GM19467 (cell line): Measurements from ENCODE around the gene IL1R1.
"Not testable (repeated sequence)": the region's sequence is repeated elsewhere in the genome, so short reads cannot be mapped to it uniquely, and the experiment has no call there.

Experiments used
- ATAC-seq: cut with Tn5 transposase; IDR thresholded peaks from one replicate; pipeline ENCODE4 v1.9.1; 2021; ENCODE audit warnings: mild to moderate bottlenecking, moderate library complexity; ENCODE audit not compliant: unreplicated experiment

Gene IL1R1

DNA sequence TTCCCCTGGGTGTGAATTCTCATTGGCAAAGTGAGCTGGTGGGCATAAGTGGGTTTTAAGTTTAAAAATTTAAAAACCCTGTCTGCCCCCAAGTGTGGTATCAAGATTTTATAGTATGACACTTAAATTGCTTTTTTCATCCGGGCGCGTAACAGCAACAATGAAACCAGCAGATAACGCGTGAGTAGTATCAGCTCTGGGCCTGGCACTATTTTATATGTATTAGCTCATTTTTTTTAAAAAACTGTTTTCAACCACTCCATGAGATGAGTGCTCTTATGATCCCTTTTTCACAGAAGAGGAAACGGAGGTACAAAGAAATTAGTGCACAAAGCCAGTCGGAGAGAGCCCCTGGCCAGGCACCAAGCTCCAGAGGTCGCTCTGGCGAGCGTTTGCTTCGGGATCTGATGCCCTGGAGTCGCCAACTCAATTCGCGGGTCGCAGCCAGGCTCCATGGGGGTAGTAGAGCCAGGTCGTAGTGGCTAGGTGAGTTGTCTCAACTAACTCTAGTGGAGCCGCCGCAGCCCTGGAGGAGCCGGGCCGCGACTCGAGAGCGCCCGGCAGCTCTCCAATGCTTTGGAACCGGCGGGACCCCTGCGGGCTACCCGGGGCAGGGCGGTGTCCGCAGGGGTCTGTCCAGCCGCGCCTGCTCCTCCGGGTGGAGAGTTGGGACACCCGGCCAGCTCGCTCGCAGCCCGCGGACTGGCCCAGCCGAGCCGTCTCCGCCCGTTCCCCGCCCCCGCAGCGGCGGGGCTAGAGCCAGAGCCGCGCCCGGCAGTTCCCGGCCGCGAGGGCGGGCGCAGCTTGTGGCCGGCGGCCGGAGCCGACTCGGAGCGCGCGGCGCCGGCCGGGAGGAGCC, at the start of gene IL1R1:
Gene IL1R1, plus strand, starts transcription at position 777 of the 859 bp plus-strand sequence. CDS start 14,979 bp downstream, outside the sequence.
- no peak for ATAC-seq

DNA sequence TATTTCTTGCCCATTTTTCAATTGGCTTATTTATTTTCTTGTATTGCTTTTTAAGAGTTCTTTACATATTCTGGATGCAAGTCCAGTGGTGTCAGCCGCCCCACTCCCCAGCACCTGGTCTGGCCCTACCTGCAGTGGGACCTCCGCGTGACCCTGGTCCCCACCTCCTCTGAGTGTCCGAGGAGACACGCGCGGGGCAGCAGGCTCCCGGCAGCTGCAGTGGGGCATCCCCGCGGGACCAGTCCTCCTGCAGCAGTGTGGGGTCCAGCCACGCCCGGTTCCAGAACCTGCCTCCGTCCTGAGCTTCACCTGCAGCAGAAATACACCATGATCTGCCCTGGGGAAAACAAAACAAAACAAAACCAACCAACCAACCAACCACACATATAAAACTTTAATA, 48.9 kb upstream of the IL1R1 start:
- no peak for ATAC-seq

DNA sequence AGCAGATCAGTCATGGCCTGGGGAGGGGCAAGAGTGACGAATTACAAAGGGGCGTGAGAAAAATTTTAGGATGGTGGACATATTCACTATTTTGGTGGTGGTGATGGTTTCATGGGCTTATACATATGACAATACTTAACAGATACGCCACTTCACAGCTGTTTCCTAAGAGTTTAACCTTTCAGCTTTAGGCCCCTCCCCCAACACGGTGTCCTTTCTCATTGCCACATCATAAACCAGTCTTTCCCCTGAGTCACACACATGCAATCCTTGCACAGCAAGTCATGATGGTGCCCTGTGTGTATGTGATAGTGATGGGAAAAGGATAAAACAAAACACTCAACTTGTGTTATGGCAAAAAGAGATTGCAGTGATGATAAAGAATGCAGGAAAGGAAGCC, 47.6 kb upstream of the IL1R1 start:
- ATAC-seq, result no peak

- no peak for ATAC-seq
These were observed 46.4 kb upstream of the IL1R1 start for GRCh38 chr2:102096103-102096502.

GRCh38 chr2:102098756-102099155, 43.8 kb upstream of the IL1R1 start:
- no peak for ATAC-seq

- ATAC-seq, result no peak
These were observed 42.8 kb upstream of the IL1R1 start for GRCh38 chr2:102099536-102100298.

GRCh38 chr2:102100371-102101096, 42.0 kb upstream of the IL1R1 start:
- ATAC-seq, result no peak

DNA sequence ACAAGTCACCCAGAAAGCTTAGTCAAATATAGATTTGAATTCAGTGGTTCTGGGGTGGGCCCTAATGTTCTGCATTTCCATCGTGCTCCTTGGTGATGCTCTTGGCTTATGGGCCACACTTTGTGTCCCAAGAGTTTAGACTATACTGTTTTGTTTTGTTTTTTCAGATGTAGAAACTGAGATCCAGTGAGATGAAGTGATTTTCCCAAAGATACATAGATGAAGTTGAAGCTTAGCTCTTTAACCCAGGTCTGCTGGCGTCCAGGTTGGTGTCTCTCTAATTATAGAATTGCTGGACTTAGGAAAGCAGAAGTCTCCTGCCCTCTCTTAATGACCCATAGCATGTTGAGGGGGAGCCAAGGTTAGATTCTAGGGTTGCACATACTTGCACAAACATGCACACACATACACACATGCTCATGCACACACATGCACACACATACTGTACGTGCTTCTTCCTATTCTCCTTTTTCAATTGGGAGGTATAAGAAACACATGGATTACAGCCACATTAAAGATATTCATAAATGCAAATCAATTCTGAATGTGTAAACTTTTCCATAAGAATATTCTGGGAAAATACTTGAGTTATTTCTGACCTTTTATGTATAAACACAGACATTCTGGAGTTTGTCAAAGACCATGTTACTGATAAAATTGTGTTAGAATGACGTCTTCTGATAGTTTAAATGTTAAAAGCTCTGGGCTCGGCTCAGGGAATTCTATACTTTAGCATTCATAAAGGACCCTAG, 41.3 kb upstream of the IL1R1 start:
- ATAC-seq, result no peak

GRCh38 chr2:102101849-102102635, 40.5 kb upstream of the IL1R1 start:
- no peak for ATAC-seq

DNA sequence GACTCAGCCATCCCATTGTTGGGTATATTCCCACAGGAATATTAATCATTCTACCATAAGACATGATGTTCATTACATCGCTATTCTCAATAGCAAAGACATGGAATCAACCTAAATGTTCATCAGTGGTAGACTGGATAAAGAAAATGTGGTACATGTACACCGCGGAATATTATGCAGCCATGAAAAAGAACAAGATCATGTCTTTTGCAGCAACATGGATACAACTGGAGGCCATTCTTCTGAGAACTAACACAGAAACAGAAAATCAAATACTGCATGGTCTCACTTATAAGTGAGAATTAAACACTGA, 40.0 kb upstream of the IL1R1 start:
- not testable (repeated sequence) for ATAC-seq

GRCh38 chr2:102103284-102103683, 39.3 kb upstream of the IL1R1 start:
- ATAC-seq, result no peak

- peak; percentile 80 for ATAC-seq
These were observed 38.3 kb upstream of the IL1R1 start for GRCh38 chr2:102103992-102104871.

DNA sequence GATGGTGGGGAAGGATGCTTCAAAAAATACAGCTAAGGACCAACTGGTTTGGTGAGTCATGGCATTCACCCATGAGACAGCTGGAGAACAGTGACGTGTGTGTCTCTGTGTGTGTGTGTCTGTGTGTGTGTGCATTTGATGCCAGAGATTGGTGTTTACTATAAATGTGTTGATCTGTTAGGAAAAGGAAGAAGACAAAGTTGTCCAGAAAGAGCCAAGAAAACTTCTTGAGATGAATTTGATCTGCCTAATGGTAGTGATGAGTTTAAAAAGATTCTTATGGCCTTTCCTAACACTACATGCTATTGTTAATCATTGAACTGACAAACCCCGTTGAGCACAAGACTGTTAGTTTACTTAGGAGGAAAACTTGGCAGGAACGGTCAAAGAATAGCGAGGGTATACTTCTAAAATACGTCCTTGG, 36.4 kb upstream of the IL1R1 start:
- ATAC-seq, result no peak

- not testable (repeated sequence) for ATAC-seq
These were observed 35.5 kb upstream of the IL1R1 start for GRCh38 chr2:102106813-102107740.

DNA sequence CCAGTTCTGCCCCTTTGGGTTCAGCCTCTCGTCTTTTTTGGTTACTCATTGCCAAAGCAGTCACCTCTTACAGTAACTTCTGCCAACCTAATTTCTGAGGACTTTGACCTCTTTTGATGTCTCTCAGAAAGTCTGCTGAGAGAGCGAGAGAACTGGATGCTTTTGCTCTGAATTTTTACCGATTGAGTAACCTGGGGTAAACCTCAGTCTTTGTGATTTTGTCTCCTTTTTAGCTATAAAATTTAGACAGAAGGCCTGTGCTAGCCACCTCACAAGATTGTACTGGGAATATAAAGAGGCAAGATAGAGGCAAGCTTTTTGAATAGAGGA, 34.8 kb upstream of the IL1R1 start:
- no peak for ATAC-seq

GRCh38 chr2:102109016-102109415, 33.5 kb upstream of the IL1R1 start:
- no peak for ATAC-seq

- ATAC-seq, result no peak
These were observed 32.4 kb upstream of the IL1R1 start for GRCh38 chr2:102110171-102110570.
